ENCODE measurements around the gene LITAFD. TPM values are rescaled to one million over a fixed set of nuclear protein-coding genes. Genes with fewer than 3 reads are reported as not detected.

The LITAFD gene
- total RNA-seq, 4 donors from 2014 or later, result not detected

DNA sequence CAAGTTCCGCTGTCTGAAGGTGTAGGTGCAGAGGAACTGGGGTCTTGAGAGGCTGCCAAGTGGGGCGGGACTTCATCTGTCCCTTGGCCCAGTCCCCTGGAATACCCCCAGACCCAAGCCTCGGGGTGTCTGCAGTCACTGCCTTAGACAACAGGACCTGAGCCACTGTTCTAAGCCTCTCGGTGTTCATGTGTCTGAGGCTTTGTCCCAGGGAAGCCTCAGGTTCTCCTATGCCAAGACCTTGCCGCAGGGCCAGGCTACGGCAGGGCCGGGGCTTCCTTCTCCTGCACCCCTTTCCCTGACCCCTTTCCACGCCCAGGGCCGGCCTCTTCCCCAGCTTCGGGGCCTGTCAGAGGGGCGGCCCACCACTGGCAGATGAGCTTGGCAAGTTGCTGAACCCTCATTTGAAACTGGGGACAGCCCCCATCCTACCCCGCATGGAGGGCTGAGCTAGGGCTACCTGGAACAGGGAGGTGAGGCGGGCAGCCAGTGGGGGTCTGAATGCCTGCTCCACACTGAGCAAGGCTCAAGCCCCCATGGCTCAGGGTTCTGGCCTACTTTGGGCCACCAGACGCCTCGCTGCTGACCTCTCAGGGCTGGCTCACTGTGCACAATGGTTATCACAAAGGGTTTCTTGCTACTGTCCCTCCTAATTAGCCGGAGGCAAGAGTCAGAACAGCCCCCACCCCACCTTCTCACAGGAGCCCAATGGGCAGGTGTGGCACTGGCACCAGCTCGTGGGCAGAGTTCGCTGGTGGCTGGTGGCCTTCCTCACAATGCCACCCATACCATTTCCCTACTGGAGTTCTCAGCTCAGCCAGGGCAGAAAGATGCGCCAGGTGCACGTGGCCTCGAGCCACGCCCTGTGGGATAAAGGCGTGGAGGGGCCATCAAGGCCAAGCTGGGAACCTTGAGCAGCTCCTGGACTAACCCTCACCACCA is 7.1 kb downstream of the LITAFD start:
- DNase-seq, result no peak
- 91% methylated on average over 14 to 15 of the region's 23 CpGs for WGBS, 2 donors
- TF ChIP-seq CTCF (IDR thresholded peaks at IDR 0.05) (no peak), POLR2A (IDR thresholded peaks at IDR 0.05) (no peak)
- H3K36me3 ChIP-seq, result peaks cover 27 to 30% of the 10 kb centered on the region in 2 donors
- H3K9me3 ChIP-seq, result no peaks in the 10 kb centered on the region
- peaks cover 0 to 16% of the 10 kb centered on the region in 2 donors for H3K4me1 ChIP-seq
- no peaks in the 10 kb centered on the region for H3K27me3 ChIP-seq
- H3K4me3 ChIP-seq (replicated peaks in 1 of 3), result no peak overlapping the region
- intact Hi-C loops (cut with DNase I), result loop anchor here (5.0 to 10.0 kb wide), 2 partner anchors 38 to 76 kb away; partner anchors contain the start of gene USP7
- H3K27ac ChIP-seq, result no peak overlapping the region

GRCh38 chr16:8889893-8890548 is 7.9 kb downstream of the LITAFD start:
- DNase-seq, result no peak
- intact Hi-C loops (cut with DNase I), result loop anchor here (5.0 to 10.0 kb wide), 3 partner anchors 37 to 323 kb away; partner anchors contain the start of gene USP7
- Histone ChIP-seq H3K4me3 (replicated peaks in 1 of 3) (no peak overlapping the region), H3K9me3 (no peaks in the 10 kb centered on the region), H3K27me3 (no peaks in the 10 kb centered on the region), H3K36me3 (peaks cover 35 to 38% of the 10 kb centered on the region in 2 donors), H3K4me1 (peaks cover 0 to 12% of the 10 kb centered on the region in 2 donors), H3K27ac (no peak overlapping the region)
- TF ChIP-seq CTCF (IDR thresholded peaks at IDR 0.05) (no peak), POLR2A (IDR thresholded peaks at IDR 0.05) (no peak)
- 84% methylated on average over 14 of the region's 14 CpGs for WGBS, 2 donors

DNA sequence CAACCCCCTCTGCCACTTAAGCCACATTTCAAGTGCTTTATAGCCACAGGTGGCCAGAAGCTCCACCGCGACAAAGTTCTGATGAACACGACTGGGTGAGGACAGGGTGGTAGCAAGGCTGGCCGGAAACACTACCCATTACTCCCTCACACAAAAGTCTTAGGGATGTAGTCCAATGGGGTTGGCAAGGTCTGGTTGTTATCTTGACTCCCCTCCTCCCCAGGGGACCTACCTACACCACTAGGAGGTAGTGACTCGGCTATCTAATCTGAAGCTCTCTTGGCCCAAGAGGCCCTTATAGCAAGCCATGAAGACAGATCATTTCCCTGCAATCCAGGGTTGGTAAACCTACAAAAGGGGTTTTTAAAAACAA is 8.4 kb downstream of the LITAFD start:
- Histone ChIP-seq H3K4me1 (peaks cover 0 to 12% of the 10 kb centered on the region in 2 donors), H3K4me3 (replicated peaks in 1 of 3) (no peak overlapping the region), H3K36me3 (peaks cover 40 to 43% of the 10 kb centered on the region in 2 donors), H3K27ac (no peak overlapping the region), H3K27me3 (no peaks in the 10 kb centered on the region), H3K9me3 (no peaks in the 10 kb centered on the region)
- DNase-seq, result no peak
- WGBS, 2 donors, result 87 to 94% methylated on average over 5 of the region's 5 CpGs
- TF ChIP-seq CTCF (IDR thresholded peaks at IDR 0.05), result no peak
- TF ChIP-seq POLR2A (IDR thresholded peaks at IDR 0.05), result no peak
- intact Hi-C loops (cut with DNase I), result loop anchor here (5.0 kb wide), 1 partner anchor 323 kb away; no protein-coding TSS in a partner anchor

DNA sequence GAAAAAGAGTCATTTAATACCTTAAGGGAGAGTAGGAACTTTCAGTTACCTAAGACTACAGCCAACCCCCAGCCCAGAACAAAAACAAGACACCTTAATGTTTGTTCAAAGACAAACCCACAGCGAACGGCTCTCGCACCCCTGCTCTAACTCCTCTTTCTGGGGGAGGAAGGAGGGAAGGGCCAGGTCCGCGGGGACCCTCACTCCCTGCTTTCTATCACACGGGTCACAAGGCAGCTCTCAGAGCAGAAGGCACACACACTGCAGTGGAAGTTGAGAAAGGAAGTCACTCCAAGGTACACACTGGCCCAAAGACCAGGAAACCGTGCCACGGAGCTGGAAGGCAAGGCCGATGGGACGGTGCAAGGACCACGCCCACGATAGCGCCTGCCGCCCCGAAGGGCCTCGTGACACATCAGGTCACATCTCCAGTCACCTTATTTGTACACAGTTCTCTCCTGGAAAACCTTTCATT is 10.0 kb downstream of the LITAFD start:
- no peak for DNase-seq
- Histone ChIP-seq H3K4me3 (replicated peaks in 1 of 3) (no peak overlapping the region), H3K27ac (no peak overlapping the region), H3K27me3 (no peaks in the 10 kb centered on the region), H3K9me3 (no peaks in the 10 kb centered on the region), H3K4me1 (peaks cover 0 to 3% of the 10 kb centered on the region in 2 donors), H3K36me3 (peaks cover 56 to 59% of the 10 kb centered on the region in 2 donors)
- 79 to 86% methylated on average over 14 to 16 of the region's 16 CpGs for WGBS, 2 donors
- TF ChIP-seq CTCF (IDR thresholded peaks at IDR 0.05), result no peak
- TF ChIP-seq POLR2A (IDR thresholded peaks at IDR 0.05), result no peak
- intact Hi-C loops (cut with DNase I), result loop anchor here (5.0 kb wide), 1 partner anchor 325 kb away; no protein-coding TSS in a partner anchor
